ENCODE measurements around the gene HTRA3.

HTRA3 gene

GRCh38 chr4:8280158-8280875 is 10.8 kb downstream of the HTRA3 start:
- DNase-seq (ENCODE audit: low read depth in 2 of 2), result no peak

- DNase-seq (ENCODE audit: low read depth in 2 of 2), result no peak
Measured at GRCh38 chr4:8280876-8281440, 11.4 kb downstream of the HTRA3 start.

- no peak for DNase-seq (ENCODE audit: low read depth in 2 of 2)
Measured at GRCh38 chr4:8281519-8282133, 12.1 kb downstream of the HTRA3 start.

- DNase-seq (ENCODE audit: low read depth in 2 of 2), result no peak
Measured at GRCh38 chr4:8282134-8282641, 12.6 kb downstream of the HTRA3 start.

GRCh38 chr4:8282742-8283141 is 13.2 kb downstream of the HTRA3 start:
- DNase-seq (ENCODE audit: low read depth in 2 of 2), result no peak

GRCh38 chr4:8283161-8283560 is 13.6 kb downstream of the HTRA3 start:
- no peak for DNase-seq (ENCODE audit: low read depth in 2 of 2)

- no peak for DNase-seq (ENCODE audit: low read depth in 2 of 2)
Measured at GRCh38 chr4:8283631-8284121, 14.1 kb downstream of the HTRA3 start.

- no peak for DNase-seq (ENCODE audit: low read depth in 2 of 2)
Measured at GRCh38 chr4:8284391-8284790, 14.8 kb downstream of the HTRA3 start.

- DNase-seq (ENCODE audit: low read depth in 2 of 2), result no peak
Measured at GRCh38 chr4:8285143-8285975, 15.8 kb downstream of the HTRA3 start.

- no peak for DNase-seq (ENCODE audit: low read depth in 2 of 2)
Measured at GRCh38 chr4:8285976-8286718, 16.6 kb downstream of the HTRA3 start.

- DNase-seq (ENCODE audit: low read depth in 2 of 2), result no peak
Measured at GRCh38 chr4:8286719-8287342, 17.3 kb downstream of the HTRA3 start.

GRCh38 chr4:8287343-8288280 is 18.1 kb downstream of the HTRA3 start:
- DNase-seq (ENCODE audit: low read depth in 2 of 2), result no peak

- DNase-seq (ENCODE audit: low read depth in 2 of 2), result no peak
Measured at GRCh38 chr4:8289151-8289750, 19.7 kb downstream of the HTRA3 start.

GRCh38 chr4:8289956-8290700 is 20.6 kb downstream of the HTRA3 start:
- DNase-seq (ENCODE audit: low read depth in 2 of 2), result no peak

- DNase-seq (ENCODE audit: low read depth in 2 of 2), result no peak
Measured at GRCh38 chr4:8290701-8290970, 21.1 kb downstream of the HTRA3 start.

- DNase-seq (ENCODE audit: low read depth in 2 of 2), result no peak
Measured at GRCh38 chr4:8291036-8291682, 21.6 kb downstream of the HTRA3 start.

- no peak for DNase-seq (ENCODE audit: low read depth in 2 of 2)
Measured at GRCh38 chr4:8291701-8292477, 22.3 kb downstream of the HTRA3 start.

Measured in stimulated activated CD4-positive, alpha-beta T cell treated with anti-CD3 and anti-CD28 coated beads, Interleukin-4, amount 100 ng/mL, for 48 hours (primary cell).